AG04450 (cell line): ENCODE data around the gene XRN1. TPM values are rescaled to one million over a fixed set of nuclear protein-coding genes. Genes with fewer than 3 reads are reported as not detected.

ENCODE experiments used
- CTCF ChIA-PET: fragments of 300-600, 350-600 bp; formaldehyde crosslinking; extraction: SDS; loops from one replicate; lab custom pipeline; 2022; ENCODE audit warnings: antibody characterized with exemption, inconsistent platforms; lab: Charles Lee
- POLR2A ChIA-PET: fragments of 350-600 bp; formaldehyde crosslinking; extraction: SDS; loops from one replicate; lab custom pipeline; 2021; ENCODE audit warnings: antibody characterized with exemption, inconsistent platforms; lab: Yijun Ruan, JAX
- DNase-seq: peaks from one replicate; pipeline ENCODE4 v3.0.0-alpha.2; 2011; ENCODE audit warnings: low read depth, low spot score
- H3K27ac ChIP-seq: one replicate; pipeline ENCODE4 v1.5.1; 2012; ENCODE audit warnings: low read depth, low read length, control low read depth
- H3K27me3 ChIP-seq: one replicate; pipeline ENCODE4 v1.6.0; 2012; ENCODE audit warnings: low read length; ENCODE audit not compliant: control insufficient read depth, insufficient read depth
- H3K4me3 ChIP-seq: 2 replicates; pipeline ENCODE4 v1.5.1; 2011; ENCODE audit warnings: mild to moderate bottlenecking, low read depth, low read length, control low read depth
- H3K9me3 ChIP-seq: 2 replicates; pipeline ENCODE4 v1.5.1; 2012; ENCODE audit warnings: low read length; ENCODE audit not compliant: control insufficient read depth, insufficient read depth
- polyA plus RNA-seq: library from polyadenylated mRNA; depleted of rRNA; stranded (reverse); fragments of >200 nt; gene quantifications from 2 replicates; pipeline ENCODE4 v1.2.3, GENCODE V29; 2011; rRNA removed
- small RNA-seq: library from RNA; depleted of rRNA; stranded (forward); fragments of <200 nt; gene quantifications from one replicate; pipeline ENCODE3, GENCODE V24; 2012; ENCODE audit warnings: low read depth; ENCODE audit not compliant: insufficient read length
- TF ChIP-seq, protein P1 (sequence below): IDR thresholded peaks from 2 replicates; pipeline ENCODE4 v1.5.1; 2011; ENCODE audit warnings: low read depth, low read length, control low read depth, inconsistent platforms

XRN1 gene
- polyA plus RNA-seq, 1 experiment = 36.9 TPM

DNA sequence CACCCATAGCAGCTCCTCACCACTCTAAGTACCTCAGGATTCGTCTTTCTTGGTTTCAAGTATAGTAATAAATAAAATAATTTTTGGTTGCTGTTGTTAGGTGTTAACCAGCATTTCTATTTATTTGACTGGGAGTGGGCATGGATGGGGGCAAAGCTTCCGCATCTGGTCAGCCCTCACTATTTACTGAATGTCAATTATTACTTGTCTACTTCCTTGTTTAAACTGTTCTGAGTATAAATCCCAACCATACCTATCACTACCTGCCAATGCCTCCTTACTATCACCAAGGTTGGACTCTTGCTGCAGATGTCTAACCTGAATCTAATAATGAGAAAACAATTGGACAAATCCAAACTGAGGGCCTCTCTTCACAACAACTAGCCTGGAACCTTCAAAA is 180.6 kb downstream of the XRN1 start:
- no peaks in the 10 kb centered on the region for H3K27me3 ChIP-seq
- DNase-seq = no peak
- no peak overlapping the region for H3K4me3 ChIP-seq
- POLR2A ChIA-PET = no interaction called here
- TF ChIP-seq, protein P1, sequence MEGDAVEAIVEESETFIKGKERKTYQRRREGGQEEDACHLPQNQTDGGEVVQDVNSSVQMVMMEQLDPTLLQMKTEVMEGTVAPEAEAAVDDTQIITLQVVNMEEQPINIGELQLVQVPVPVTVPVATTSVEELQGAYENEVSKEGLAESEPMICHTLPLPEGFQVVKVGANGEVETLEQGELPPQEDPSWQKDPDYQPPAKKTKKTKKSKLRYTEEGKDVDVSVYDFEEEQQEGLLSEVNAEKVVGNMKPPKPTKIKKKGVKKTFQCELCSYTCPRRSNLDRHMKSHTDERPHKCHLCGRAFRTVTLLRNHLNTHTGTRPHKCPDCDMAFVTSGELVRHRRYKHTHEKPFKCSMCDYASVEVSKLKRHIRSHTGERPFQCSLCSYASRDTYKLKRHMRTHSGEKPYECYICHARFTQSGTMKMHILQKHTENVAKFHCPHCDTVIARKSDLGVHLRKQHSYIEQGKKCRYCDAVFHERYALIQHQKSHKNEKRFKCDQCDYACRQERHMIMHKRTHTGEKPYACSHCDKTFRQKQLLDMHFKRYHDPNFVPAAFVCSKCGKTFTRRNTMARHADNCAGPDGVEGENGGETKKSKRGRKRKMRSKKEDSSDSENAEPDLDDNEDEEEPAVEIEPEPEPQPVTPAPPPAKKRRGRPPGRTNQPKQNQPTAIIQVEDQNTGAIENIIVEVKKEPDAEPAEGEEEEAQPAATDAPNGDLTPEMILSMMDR = no peak
- CTCF ChIA-PET = interaction anchor here (1.0 kb wide), 1 partner anchor 13 kb away, joined by 4 read pairs; no protein-coding TSS in a partner anchor
- no peak overlapping the region for H3K27ac ChIP-seq
- no peaks in the 10 kb centered on the region for H3K9me3 ChIP-seq

DNA sequence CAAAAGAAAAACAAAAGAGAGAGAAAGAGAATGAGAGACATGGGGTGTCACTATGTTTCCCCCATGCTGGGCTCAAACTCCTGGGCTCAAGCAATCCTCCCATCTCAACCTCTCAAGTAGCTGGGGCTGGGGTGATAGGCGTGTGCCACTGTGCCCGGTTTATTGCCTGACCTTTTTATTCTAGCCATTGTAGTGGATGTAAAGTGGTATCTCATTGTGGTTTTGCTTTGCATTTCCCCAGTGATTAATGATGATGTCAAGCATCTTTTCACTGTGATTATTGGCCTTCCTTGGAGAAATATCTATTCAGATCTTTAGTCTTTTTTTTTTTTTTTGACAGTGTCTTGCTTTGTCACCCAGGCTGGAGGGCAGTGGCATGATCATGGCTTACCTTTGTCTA is 184.7 kb downstream of the XRN1 start:
- no peak overlapping the region for H3K4me3 ChIP-seq
- H3K9me3 ChIP-seq = no peaks in the 10 kb centered on the region; the same call in 1 of the 2 replicates
- no peak overlapping the region for H3K27ac ChIP-seq
- TF ChIP-seq, protein P1 = no peak
- H3K27me3 ChIP-seq = no peaks in the 10 kb centered on the region
- ChIA-PET CTCF (no interaction called here), POLR2A (no interaction called here)
- DNase-seq = no peak

DNA sequence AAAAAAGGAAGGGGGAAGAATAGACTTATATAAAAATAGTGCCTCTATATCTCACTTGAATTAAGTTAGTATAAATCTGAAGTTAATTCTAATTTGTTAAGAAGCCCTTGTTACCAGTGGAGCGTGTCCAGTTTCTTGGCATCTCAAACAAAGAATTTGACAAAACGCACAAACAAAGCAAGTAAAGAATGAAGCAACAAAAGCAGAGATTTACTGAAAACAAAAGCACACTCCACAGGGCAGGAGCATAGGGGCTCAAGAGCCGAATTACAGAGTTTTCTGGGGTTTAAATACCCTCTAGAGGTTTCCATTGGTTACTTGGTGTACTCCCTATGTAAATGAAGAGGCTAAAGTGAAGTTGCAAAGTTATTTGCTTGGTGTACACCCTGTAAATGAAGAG is 188.5 kb downstream of the XRN1 start:
- Histone ChIP-seq H3K9me3 (peaks cover 4% of the 10 kb centered on the region), H3K27me3 (no peaks in the 10 kb centered on the region), H3K4me3 (no peak overlapping the region), H3K27ac (no peak overlapping the region)
- ChIA-PET CTCF (no interaction called here), POLR2A (no interaction called here)
- DNase-seq = no peak
- TF ChIP-seq, protein P1 = no peak

DNA sequence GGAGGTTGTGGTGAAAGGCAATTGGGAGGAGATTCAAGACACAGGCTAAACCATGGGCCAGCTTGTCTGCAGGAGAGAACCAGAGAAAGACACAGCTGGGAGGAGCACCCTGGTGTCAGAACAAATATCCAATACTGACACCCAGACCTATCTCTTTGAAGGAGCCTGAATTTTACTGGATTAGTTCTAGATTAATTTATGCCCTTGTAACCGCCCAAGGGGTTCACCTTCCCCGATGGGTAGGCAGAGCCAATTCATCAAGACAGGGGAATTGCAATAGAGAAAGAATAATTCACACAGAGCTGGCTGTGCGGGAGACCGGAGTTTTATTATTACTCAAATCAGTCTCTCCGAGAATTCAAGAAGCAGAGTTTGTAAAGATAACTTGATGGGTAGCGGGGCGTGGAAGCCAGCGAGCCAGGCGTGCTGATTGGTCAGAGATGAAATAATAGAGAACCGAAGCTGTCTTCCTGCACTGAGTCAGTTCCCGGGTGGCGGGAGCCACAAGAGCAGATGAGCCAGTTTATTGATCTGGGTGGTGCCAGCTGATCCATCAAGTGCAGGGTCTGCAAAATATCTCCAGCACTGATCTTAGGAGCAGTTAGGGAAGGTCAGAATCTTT is 191.0 kb downstream of the XRN1 start:
- ChIA-PET CTCF (no interaction called here), POLR2A (no interaction called here)
- DNase-seq = no peak
- Histone ChIP-seq H3K27me3 (no peaks in the 10 kb centered on the region), H3K4me3 (no peak overlapping the region), H3K9me3 (peaks cover 4% of the 10 kb centered on the region), H3K27ac (no peak overlapping the region)
- TF ChIP-seq, protein P1 = no peak

Small RNA genes within 50 kb of the gene (small RNA-seq; reads per million reads assigned to genes)
- gene RNU1-100P = not detected
- not detected for gene RNU6-1294P

Other genes starting within 250 kb of the XRN1 start
- 8.0 and 12.2 TPM in 2 replicates for gene GK5, start 222.5 kb downstream of the XRN1 start, polyA plus RNA-seq
- gene ATR, start 130.7 kb upstream of the XRN1 start, polyA plus RNA-seq = 12.6 and 17.9 TPM in 2 replicates
- 1.1 and 1.7 TPM in 2 replicates for gene PLS1, start 148.4 kb upstream of the XRN1 start, polyA plus RNA-seq